GM21390 (cell line): Measurements from ENCODE around the gene PRRT2.
A peak's percentile ranks its signal among the peaks of the same experiment; 100 is the strongest.

Experiments
- ATAC-seq: cut with Tn5 transposase; IDR thresholded peaks from one replicate; pipeline ENCODE4 v1.9.1; 2021; ENCODE audit not compliant: unreplicated experiment

The PRRT2 gene

DNA sequence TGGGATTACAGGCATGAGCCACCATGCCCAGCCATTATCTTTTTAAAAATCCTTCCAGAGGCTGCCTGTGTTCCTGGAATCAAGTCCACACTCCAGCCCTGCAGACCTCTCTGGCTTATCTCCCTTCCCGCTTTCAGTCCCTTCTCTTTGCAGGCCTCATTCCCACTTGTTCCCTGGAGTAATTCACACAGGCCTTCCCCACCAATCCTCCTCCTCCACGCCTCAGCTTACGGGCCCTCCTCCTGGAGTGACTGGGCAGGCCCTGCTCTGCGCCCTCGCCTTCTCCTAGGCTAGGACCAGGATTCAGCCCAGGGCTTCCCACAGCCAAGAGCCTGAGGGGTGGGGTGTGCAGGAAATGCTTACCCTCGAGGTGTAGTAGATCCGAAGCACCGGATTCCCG, 48.2 kb downstream of the PRRT2 start:
- ATAC-seq, result no peak

DNA sequence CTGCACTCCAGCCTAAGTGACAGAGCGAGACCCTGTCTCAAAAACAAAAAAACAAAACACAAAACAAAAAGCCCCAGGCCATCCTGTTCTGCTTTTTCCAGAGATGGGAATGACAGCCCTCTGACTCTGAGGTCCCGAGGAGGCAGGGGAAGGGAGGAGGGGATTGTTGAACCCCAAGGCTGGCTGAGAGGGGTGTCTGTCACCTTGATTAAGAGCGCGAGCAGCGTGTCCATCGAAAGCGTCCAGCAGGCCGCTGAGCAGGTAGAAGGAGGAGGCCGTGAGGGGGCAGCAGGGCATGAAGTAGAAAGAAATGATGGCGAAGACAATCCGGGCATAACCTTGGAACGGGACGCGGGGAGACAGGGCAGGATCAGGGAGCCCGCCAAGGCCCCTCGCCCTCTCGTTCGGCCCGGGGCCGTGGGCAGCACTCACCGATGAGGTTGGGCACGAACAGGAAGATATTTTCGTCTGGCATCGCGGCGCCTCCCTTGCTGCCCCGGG, 50.4 kb downstream of the PRRT2 start:
- no peak for ATAC-seq

DNA sequence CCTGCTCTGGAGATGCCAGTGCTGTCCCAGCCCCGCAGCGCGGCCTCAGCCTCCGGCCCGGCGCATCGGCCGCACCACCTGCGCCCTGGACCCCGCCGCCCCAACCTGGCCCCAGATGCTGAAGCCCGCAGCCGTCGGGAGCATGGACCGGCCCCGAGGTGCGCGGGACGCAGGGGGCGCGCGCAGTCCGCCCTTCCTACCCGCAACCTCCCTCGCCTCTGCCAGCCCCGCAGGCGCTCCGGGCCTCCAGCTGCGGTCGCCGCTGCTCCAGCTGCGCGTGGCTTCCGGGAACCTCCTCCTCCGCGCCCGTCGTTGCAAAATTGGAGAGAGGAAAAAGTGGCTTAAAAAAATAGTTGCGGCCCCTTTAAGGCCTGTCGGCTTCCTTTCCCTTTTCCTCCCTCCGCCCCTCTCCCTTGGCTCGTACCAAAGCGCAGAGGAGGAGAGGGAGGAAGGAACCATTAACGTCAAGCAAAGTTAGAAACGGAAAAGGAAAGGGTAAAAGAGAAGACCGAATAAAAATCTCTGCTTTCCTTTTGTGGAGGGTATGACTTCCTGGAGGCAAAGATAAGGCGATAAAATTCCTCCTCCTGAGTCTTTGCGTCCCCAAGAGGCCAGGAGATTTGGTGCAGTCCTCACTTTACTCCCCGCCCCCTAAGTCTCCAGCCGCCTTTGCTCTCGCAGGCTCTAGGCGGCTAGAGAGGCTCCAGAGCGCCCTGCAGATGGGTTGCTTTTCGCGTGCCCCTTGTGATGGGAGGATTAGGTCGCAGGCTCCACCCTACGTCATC, 51.1 kb downstream of the PRRT2 start, which contains the start of gene CDIPT:
Gene CDIPT (minus strand): TSS at position 343 of the 785 bp plus-strand sequence. CDS start 369 bp downstream, outside the sequence.
- peak; percentile 88 for ATAC-seq

DNA sequence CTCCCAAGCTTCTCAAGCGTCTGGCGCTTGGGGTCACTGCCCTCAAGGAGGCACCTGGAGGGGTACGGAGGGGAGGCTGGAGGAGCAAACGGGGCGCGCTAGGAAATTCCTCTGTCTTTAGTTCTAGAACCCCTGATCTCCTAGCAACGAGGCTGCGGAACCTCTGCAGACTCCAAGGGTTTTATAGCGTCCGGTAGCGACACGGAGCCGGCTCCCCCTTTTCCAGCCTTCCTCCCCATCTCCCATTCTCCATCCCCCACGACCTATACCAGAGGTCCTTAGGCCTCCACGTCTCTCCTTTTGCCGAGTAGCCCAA, 51.6 kb downstream of the PRRT2 start:
- no peak for ATAC-seq

DNA sequence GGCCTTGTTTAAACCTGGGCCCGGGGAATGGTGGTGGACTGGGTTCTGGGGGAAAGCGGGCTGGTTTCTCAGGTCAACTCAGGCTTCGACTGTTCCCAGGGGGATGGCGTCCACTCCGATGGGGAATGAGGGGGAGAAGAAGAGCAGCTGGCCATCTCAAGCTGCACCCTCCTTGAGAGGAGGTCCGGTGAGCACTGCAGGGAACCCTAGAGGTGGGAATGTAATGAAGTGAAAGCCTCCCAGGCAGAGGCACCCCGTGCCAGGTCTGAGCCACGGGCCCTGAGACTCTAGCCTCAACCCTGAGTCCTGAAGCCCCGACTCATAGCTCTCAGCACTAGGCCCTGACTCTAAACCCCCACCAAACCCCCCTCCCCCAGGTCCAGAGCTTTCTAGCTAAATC, 52.2 kb downstream of the PRRT2 start:
- ATAC-seq, result no peak
